HG03103 (cell line): Measurements from ENCODE around the gene CTSF.
"Not testable (repeated sequence)": the region's sequence is repeated elsewhere in the genome, so short reads cannot be mapped to it uniquely, and the experiment has no call there.

Source experiments
- ATAC-seq: cut with Tn5 transposase; IDR thresholded peaks from one replicate; pipeline ENCODE4 v1.9.1; 2021; ENCODE audit warnings: low read depth; ENCODE audit not compliant: unreplicated experiment

CTSF gene

GRCh38 chr11:66540598-66540997 lies 27.8 kb downstream of the CTSF start:
- ATAC-seq, result not testable (repeated sequence)

- ATAC-seq, result no peak
Measured at GRCh38 chr11:66539870-66540213, 28.6 kb downstream of the CTSF start.

- ATAC-seq, result no peak
Measured at GRCh38 chr11:66539170-66539869, 29.1 kb downstream of the CTSF start.

- no peak for ATAC-seq
Measured at GRCh38 chr11:66532784-66533183, 35.6 kb downstream of the CTSF start.

- ATAC-seq, result no peak
Measured at GRCh38 chr11:66531841-66532240, 36.6 kb downstream of the CTSF start.

GRCh38 chr11:66530927-66531709 lies 37.3 kb downstream of the CTSF start:
- no peak for ATAC-seq

- ATAC-seq, result no peak
Measured at GRCh38 chr11:66529655-66530054, 38.8 kb downstream of the CTSF start.

- ATAC-seq, result no peak
Measured at GRCh38 chr11:66529069-66529468, 39.3 kb downstream of the CTSF start.

- ATAC-seq, result no peak
Measured at GRCh38 chr11:66524304-66525040, 43.9 kb downstream of the CTSF start.

GRCh38 chr11:66523611-66524010 lies 44.8 kb downstream of the CTSF start:
- ATAC-seq, result no peak
